IPS-20b (cell line): ENCODE results near the gene ITPK1.

Experiments
- H3K27ac ChIP-seq: one replicate; pipeline ENCODE4 v1.5.1; 2013; ENCODE audit warnings: low read length
- H3K27me3 ChIP-seq: 2 replicates; pipeline ENCODE4 v1.6.1; 2013; ENCODE audit warnings: mild to moderate bottlenecking, low read length, inconsistent platforms; ENCODE audit not compliant: insufficient read depth
- H3K36me3 ChIP-seq: 2 replicates; pipeline ENCODE4 v1.6.1; 2013; ENCODE audit warnings: low read depth, mild to moderate bottlenecking, inconsistent platforms, low read length, moderate library complexity; ENCODE audit not compliant: insufficient read depth
- H3K4me1 ChIP-seq: 2 replicates; pipeline ENCODE4 v1.6.1; 2013; ENCODE audit warnings: mild to moderate bottlenecking, control low read depth, inconsistent platforms, low read length, moderate library complexity; ENCODE audit not compliant: insufficient read depth
- H3K4me3 ChIP-seq: 2 replicates; pipeline ENCODE4 v1.5.1; 2013; ENCODE audit warnings: mild to moderate bottlenecking, low read length, inconsistent platforms
- H3K9ac ChIP-seq: 2 replicates; pipeline ENCODE4 v1.6.1; 2013; ENCODE audit warnings: low read depth, mild to moderate bottlenecking, inconsistent platforms, low read length, moderate library complexity
- H3K9me3 ChIP-seq: 2 replicates; pipeline ENCODE4 v1.6.1; 2013; ENCODE audit warnings: mild to moderate bottlenecking, low read depth, low read length, inconsistent platforms; ENCODE audit not compliant: insufficient read depth

ITPK1 gene

GRCh38 chr14:92962031-92962830 is 153.5 kb downstream of the ITPK1 start:
- H3K9ac ChIP-seq: no peak overlapping the region
- H3K27me3 ChIP-seq: no peaks in the 10 kb centered on the region
- no peak overlapping the region for H3K27ac ChIP-seq
- H3K4me1 ChIP-seq: peaks cover 11% of the 10 kb centered on the region; the same call in 1 of the 2 replicates
- H3K4me3 ChIP-seq: no peak overlapping the region
- H3K9me3 ChIP-seq: 0 out of 2 replicates have a peak, but pooled peaks cover 2% of the 10 kb centered on the region
- H3K36me3 ChIP-seq: peaks cover 24% of the 10 kb centered on the region

GRCh38 chr14:92961567-92961855 is 154.2 kb downstream of the ITPK1 start:
- Histone ChIP-seq H3K4me3 (no peak overlapping the region), H3K36me3 (peaks cover 24% of the 10 kb centered on the region), H3K4me1 (peaks cover 11% of the 10 kb centered on the region; the same call in 1 of the 2 replicates), H3K27me3 (no peaks in the 10 kb centered on the region), H3K27ac (no peak overlapping the region), H3K9me3 (0 out of 2 replicates have a peak, but pooled peaks cover 2% of the 10 kb centered on the region), H3K9ac (no peak overlapping the region)

- Histone ChIP-seq H3K9ac (no peak overlapping the region), H3K36me3 (peaks cover 28% of the 10 kb centered on the region), H3K9me3 (0 out of 2 replicates have a peak, but pooled peaks cover 2% of the 10 kb centered on the region), H3K27me3 (no peaks in the 10 kb centered on the region), H3K4me1 (peaks cover 11% of the 10 kb centered on the region; the same call in 1 of the 2 replicates), H3K4me3 (no peak overlapping the region), H3K27ac (no peak overlapping the region)
Measured at GRCh38 chr14:92960706-92961566, 154.8 kb downstream of the ITPK1 start.

GRCh38 chr14:92959761-92960680 is 155.7 kb downstream of the ITPK1 start:
- Histone ChIP-seq H3K27me3 (no peaks in the 10 kb centered on the region), H3K4me1 (peaks cover 11% of the 10 kb centered on the region; the same call in 1 of the 2 replicates), H3K27ac (no peak overlapping the region), H3K36me3 (peaks cover 31% of the 10 kb centered on the region), H3K9ac (no peak overlapping the region), H3K9me3 (0 out of 2 replicates have a peak, but pooled peaks cover 2% of the 10 kb centered on the region), H3K4me3 (no peak overlapping the region)

GRCh38 chr14:92959189-92959531 is 156.6 kb downstream of the ITPK1 start:
- H3K9me3 ChIP-seq: no peaks in the 10 kb centered on the region
- H3K4me1 ChIP-seq: peaks cover 14% of the 10 kb centered on the region; the same call in 1 of the 2 replicates
- H3K27me3 ChIP-seq: no peaks in the 10 kb centered on the region
- H3K4me3 ChIP-seq: no peak overlapping the region
- no peak overlapping the region for H3K27ac ChIP-seq
- peaks cover 31% of the 10 kb centered on the region for H3K36me3 ChIP-seq
- no peak overlapping the region for H3K9ac ChIP-seq

- peaks cover 31% of the 10 kb centered on the region for H3K36me3 ChIP-seq
- H3K4me3 ChIP-seq: no peak overlapping the region
- H3K9me3 ChIP-seq: no peaks in the 10 kb centered on the region
- H3K9ac ChIP-seq: no peak overlapping the region
- no peak overlapping the region for H3K27ac ChIP-seq
- H3K27me3 ChIP-seq: no peaks in the 10 kb centered on the region
- peaks cover 9% of the 10 kb centered on the region; the same call in 1 of the 2 replicates for H3K4me1 ChIP-seq
Measured at GRCh38 chr14:92958373-92959188, 157.1 kb downstream of the ITPK1 start.

- Histone ChIP-seq H3K36me3 (peaks cover 26% of the 10 kb centered on the region), H3K4me3 (no peak overlapping the region)
Measured at GRCh38 chr14:92956961-92957360, 158.8 kb downstream of the ITPK1 start.

GRCh38 chr14:92955381-92955780 is 160.3 kb downstream of the ITPK1 start:
- H3K27me3 ChIP-seq: no peaks in the 10 kb centered on the region
- H3K27ac ChIP-seq: no peak overlapping the region
- peaks cover 34% of the 10 kb centered on the region for H3K36me3 ChIP-seq
- no peaks in the 10 kb centered on the region for H3K9me3 ChIP-seq
- peaks cover 3% of the 10 kb centered on the region; the same call in 1 of the 2 replicates for H3K4me1 ChIP-seq
- no peak overlapping the region for H3K4me3 ChIP-seq
- no peak overlapping the region for H3K9ac ChIP-seq

More at GRCh38 chr14:92956961-92957360, 158.8 kb downstream of the ITPK1 start:
- Histone ChIP-seq H3K9me3 (no peaks in the 10 kb centered on the region), H3K27ac (no peak overlapping the region), H3K4me1 (peaks cover 3% of the 10 kb centered on the region; the same call in 1 of the 2 replicates), H3K27me3 (no peaks in the 10 kb centered on the region), H3K9ac (no peak overlapping the region)

- Histone ChIP-seq H3K9ac (no peak overlapping the region), H3K4me3 (no peak overlapping the region), H3K4me1 (peaks cover 3% of the 10 kb centered on the region; the same call in 1 of the 2 replicates), H3K27ac (no peak overlapping the region), H3K36me3 (peaks cover 38% of the 10 kb centered on the region), H3K9me3 (no peaks in the 10 kb centered on the region), H3K27me3 (no peaks in the 10 kb centered on the region)
Measured at GRCh38 chr14:92954933-92955332, 160.8 kb downstream of the ITPK1 start.

- Histone ChIP-seq H3K9ac (no peak overlapping the region), H3K4me3 (no peak overlapping the region), H3K9me3 (no peaks in the 10 kb centered on the region), H3K27me3 (no peaks in the 10 kb centered on the region), H3K36me3 (peaks cover 42% of the 10 kb centered on the region), H3K4me1 (peaks cover 3% of the 10 kb centered on the region; the same call in 1 of the 2 replicates), H3K27ac (no peak overlapping the region)
Measured at GRCh38 chr14:92953526-92953925, 162.2 kb downstream of the ITPK1 start.
